Keratinocyte (primary cell): Measurements from ENCODE around the gene RUFY2.

Experiments
- CTCF ChIP-seq, 3 experiments: IDR thresholded peaks in 1 of 3; conservative IDR thresholded peaks in 1 of 3; optimal IDR thresholded peaks in 1 of 3; 2 replicates in 2 of 3; 3 replicates in 1 of 3; pipeline versions ENCODE3 to v1.5.1; 2011; ENCODE audit warnings: low read length in 3 of 3, mild to moderate bottlenecking in 3 of 3, moderate library complexity in 2 of 3, control low read depth in 1 of 3, inconsistent platforms in 1 of 3; ENCODE audit not compliant: insufficient read depth in 2 of 3; ENCODE audit errors: extremely low read depth in 1 of 3
- EZH2 ChIP-seq: IDR thresholded peaks from one replicate; pipeline ENCODE4 v1.6.1; 2012; ENCODE audit warnings: inconsistent platforms, mild to moderate bottlenecking, low read length, moderate library complexity

DNA sequence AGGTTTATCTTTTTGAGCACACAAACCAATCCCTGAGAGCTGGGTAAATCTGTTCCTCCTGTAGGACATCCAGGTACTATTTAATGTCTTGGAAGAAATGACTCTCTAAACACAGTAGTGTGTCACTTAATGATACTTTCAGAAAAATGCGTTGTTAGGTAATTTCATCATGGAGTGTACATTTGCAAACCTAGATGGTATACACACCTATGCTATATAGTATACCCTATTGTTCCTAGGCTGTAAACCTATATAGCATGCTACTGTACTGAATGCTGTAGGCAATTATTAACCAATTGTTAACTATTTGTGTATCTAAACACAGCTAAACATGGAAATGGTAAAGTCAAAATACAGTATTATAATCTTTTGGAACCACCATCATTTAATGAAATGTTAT is 10.1 kb downstream of the RUFY2 start:
- TF ChIP-seq CTCF (optimal IDR thresholded peaks at IDR 0.05 in 1 of 3, IDR thresholded peaks at IDR 0.05 in 1 of 3, conservative IDR thresholded peaks at IDR 0.05 in 1 of 3; ENCODE audit: extremely low read depth in 1 of 3, insufficient read depth in 2 of 3, low read length in 3 of 3), result no peak
- TF ChIP-seq EZH2, result no peak
